A549 treated with ZK216348 at 1 μM for 4 hours (cell line): ENCODE results near the gene NCAPG2. TPM values are rescaled to one million over a fixed set of nuclear protein-coding genes. Genes with fewer than 3 reads are reported as not detected.

Source experiments
- total RNA-seq: library from RNA; stranded (reverse); fragments of 200-300 nt; extraction: Qiagen RNA extraction; gene quantifications from 5 replicates; pipeline ENCODE4 v1.2.3, GENCODE V29; 2022; ENCODE audit warnings: low read depth

Gene NCAPG2
- total RNA-seq: 29.5 to 39.9 TPM (median 38.4 TPM) in 5 replicates

GRCh38 chr7:158704524-158705233 is at the start of gene NCAPG2:
Gene NCAPG2, minus strand, starts transcription at chr7:158704804. Its CDS starts 2,905 bp downstream, at chr7:158701899.

GRCh38 chr7:158587162-158588084 is 117.2 kb downstream of the NCAPG2 start, which contains the start of gene PTPRN2:
Gene PTPRN2, minus strand, starts transcription at chr7:158587823.

Other genes with a start within 250 kb of the NCAPG2 start
- gene PTPRN2, start 117.0 kb downstream of the NCAPG2 start, total RNA-seq: 0.33 to 1.5 TPM (median 0.86 TPM) in 5 replicates
- gene ESYT2, start 124.7 kb upstream of the NCAPG2 start, total RNA-seq: 62.3 to 87.4 TPM (median 79.4 TPM) in 5 replicates
- 8.1 to 15.5 TPM (median 13.3 TPM) in 5 replicates for gene DYNC2I1, start 151.8 kb upstream of the NCAPG2 start, total RNA-seq